Parathyroid adenoma (tissue), 2 donors: ENCODE data around the gene LEF1.

Experiments used
- H2AFZ ChIP-seq: fragments of 300-600 bp; sonication (generic); one replicate; pipeline ENCODE4 v1.7.0; 2017; ENCODE audit warnings: antibody characterized with exemption, mild to moderate bottlenecking
- H3K27ac ChIP-seq: fragments of 300-600 bp; sonication (generic); one replicate; pipeline ENCODE4 v1.7.0; 2017
- H3K27me3 ChIP-seq: fragments of 300-600 bp; sonication (generic); one replicate; pipeline ENCODE4 v1.7.0; 2017; ENCODE audit warnings: low read length; ENCODE audit not compliant: control insufficient read depth, insufficient read depth
- H3K36me3 ChIP-seq: fragments of 300-600 bp; sonication (generic); one replicate; pipeline ENCODE4 v1.7.0; 2017; ENCODE audit warnings: low read length; ENCODE audit not compliant: control insufficient read depth, insufficient read depth
- H3K4me1 ChIP-seq: fragments of 300-600 bp; sonication (generic); one replicate; pipeline ENCODE4 v1.7.0; 2017; ENCODE audit warnings: control low read depth
- H3K4me2 ChIP-seq: fragments of 300-600 bp; sonication (generic); one replicate; pipeline ENCODE4 v1.7.0; 2017; ENCODE audit warnings: low read length
- H3K4me3 ChIP-seq: fragments of 300-600 bp; sonication (generic); one replicate; pipeline ENCODE4 v1.7.0; 2017; ENCODE audit warnings: low read depth, low read length
- H3K79me2 ChIP-seq: fragments of 300-600 bp; sonication (generic); one replicate; pipeline ENCODE4 v1.7.0; 2017; ENCODE audit warnings: control low read depth
- H3K9ac ChIP-seq: fragments of 300-600 bp; sonication (generic); one replicate; pipeline ENCODE4 v1.7.0; 2017; ENCODE audit warnings: mild to moderate bottlenecking
- H3K9me3 ChIP-seq: fragments of 300-600 bp; sonication (generic); one replicate; pipeline ENCODE4 v1.7.0; 2017; ENCODE audit warnings: low read length; ENCODE audit not compliant: control insufficient read depth
- TF ChIP-seq, protein P1 (sequence below): fragments of 300-600 bp; sonication (generic); IDR thresholded peaks from one replicate; pipeline ENCODE4 v1.7.0; 2017; ENCODE audit warnings: antibody characterized with exemption, mild to moderate bottlenecking
- donor health status: primary hyperparathyroidism.

The LEF1 gene

DNA sequence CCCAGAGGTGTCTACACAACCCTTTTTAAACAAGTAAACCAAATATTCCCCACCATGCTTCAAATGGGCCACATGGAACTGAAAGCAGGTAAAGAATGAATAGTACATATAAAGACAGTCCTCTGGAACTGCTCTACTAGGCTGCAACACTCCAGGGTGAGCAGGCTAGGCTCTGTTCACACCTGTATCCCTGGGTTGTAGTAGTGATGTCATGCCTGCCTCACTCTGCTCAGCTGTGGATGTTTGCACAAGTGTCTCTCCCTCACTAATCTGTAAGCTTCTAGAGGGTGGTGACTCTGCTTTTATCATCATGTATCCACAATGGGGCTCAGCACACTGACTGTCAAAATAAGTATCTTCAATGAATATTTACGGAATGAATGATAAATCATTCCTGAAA, 20.4 kb downstream of the LEF1 start:
- H3K9ac ChIP-seq = no peak overlapping the region
- no peaks in the 10 kb centered on the region for H3K4me1 ChIP-seq
- H3K27me3 ChIP-seq = no peaks in the 10 kb centered on the region
- no peak overlapping the region for H3K27ac ChIP-seq
- H3K36me3 ChIP-seq = no peaks in the 10 kb centered on the region
- no peak overlapping the region for H3K4me2 ChIP-seq
- no peaks in the 10 kb centered on the region for H3K9me3 ChIP-seq
- no peak overlapping the region for H2AFZ ChIP-seq
- TF ChIP-seq, protein P1, sequence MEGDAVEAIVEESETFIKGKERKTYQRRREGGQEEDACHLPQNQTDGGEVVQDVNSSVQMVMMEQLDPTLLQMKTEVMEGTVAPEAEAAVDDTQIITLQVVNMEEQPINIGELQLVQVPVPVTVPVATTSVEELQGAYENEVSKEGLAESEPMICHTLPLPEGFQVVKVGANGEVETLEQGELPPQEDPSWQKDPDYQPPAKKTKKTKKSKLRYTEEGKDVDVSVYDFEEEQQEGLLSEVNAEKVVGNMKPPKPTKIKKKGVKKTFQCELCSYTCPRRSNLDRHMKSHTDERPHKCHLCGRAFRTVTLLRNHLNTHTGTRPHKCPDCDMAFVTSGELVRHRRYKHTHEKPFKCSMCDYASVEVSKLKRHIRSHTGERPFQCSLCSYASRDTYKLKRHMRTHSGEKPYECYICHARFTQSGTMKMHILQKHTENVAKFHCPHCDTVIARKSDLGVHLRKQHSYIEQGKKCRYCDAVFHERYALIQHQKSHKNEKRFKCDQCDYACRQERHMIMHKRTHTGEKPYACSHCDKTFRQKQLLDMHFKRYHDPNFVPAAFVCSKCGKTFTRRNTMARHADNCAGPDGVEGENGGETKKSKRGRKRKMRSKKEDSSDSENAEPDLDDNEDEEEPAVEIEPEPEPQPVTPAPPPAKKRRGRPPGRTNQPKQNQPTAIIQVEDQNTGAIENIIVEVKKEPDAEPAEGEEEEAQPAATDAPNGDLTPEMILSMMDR = no peak
- H3K79me2 ChIP-seq = no peaks in the 10 kb centered on the region
- no peak overlapping the region for H3K4me3 ChIP-seq

DNA sequence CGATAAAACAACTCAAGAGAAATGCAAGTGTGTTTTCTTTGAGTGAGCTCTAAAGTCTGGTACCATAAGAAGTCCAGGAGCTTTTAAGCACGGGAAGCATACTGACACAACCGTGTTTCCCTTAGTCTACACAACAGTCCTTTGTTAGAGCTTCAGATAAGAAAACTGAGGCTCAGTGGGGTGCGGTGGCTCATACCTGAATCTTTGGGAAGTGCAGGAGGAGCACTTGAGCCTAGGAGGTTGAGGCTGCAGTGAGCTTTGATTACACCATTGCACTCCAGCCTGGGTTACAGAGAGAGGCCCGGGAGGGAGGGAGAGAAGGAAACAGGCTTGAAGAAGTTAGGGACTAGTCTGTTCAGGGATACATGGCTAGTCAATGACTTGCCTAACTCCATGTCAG, 21.9 kb downstream of the LEF1 start:
- Histone ChIP-seq H3K79me2 (no peaks in the 10 kb centered on the region), H3K9me3 (no peaks in the 10 kb centered on the region), H3K27ac (no peak overlapping the region), H3K27me3 (no peaks in the 10 kb centered on the region), H2AFZ (no peak overlapping the region), H3K4me1 (no peaks in the 10 kb centered on the region), H3K9ac (no peak overlapping the region), H3K36me3 (no peaks in the 10 kb centered on the region), H3K4me3 (no peak overlapping the region), H3K4me2 (no peak overlapping the region)
- TF ChIP-seq, protein P1 = no peak

DNA sequence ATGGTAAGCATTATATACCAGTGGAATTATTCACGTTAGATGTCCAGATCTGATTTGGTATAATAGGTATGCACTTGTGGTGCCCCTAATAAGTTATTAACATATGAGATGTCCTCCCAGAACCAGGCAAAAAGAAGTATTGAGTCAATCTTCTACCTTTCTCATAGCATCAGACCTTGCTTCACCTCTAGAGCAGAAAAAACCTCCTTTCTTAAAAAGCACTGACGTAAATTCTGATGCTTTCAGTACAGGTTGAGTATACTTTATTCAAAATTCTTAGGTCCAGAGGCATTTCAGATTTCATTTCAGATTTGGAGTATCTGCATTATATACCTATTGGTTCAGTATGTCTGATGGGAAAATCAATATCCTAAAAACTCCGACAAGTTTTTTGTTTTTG, 22.4 kb downstream of the LEF1 start:
- Histone ChIP-seq H3K9ac (no peak overlapping the region), H3K27me3 (no peaks in the 10 kb centered on the region), H3K79me2 (no peaks in the 10 kb centered on the region), H3K4me2 (no peak overlapping the region), H3K36me3 (no peaks in the 10 kb centered on the region), H3K9me3 (no peaks in the 10 kb centered on the region), H3K4me1 (no peaks in the 10 kb centered on the region), H3K4me3 (no peak overlapping the region), H3K27ac (no peak overlapping the region), H2AFZ (no peak overlapping the region)
- TF ChIP-seq, protein P1 = no peak

GRCh38 chr4:108144451-108144850, 24.3 kb downstream of the LEF1 start:
- TF ChIP-seq, protein P1 = no peak
- H3K36me3 ChIP-seq = no peaks in the 10 kb centered on the region
- H3K79me2 ChIP-seq = no peaks in the 10 kb centered on the region
- no peaks in the 10 kb centered on the region for H3K4me1 ChIP-seq
- H3K4me3 ChIP-seq = no peak overlapping the region
- no peak overlapping the region for H3K27ac ChIP-seq
- H3K27me3 ChIP-seq = no peaks in the 10 kb centered on the region
- H3K9ac ChIP-seq = no peak overlapping the region
- no peak overlapping the region for H3K4me2 ChIP-seq
- H3K9me3 ChIP-seq = no peaks in the 10 kb centered on the region
- no peak overlapping the region for H2AFZ ChIP-seq

- no peaks in the 10 kb centered on the region for H3K27me3 ChIP-seq
- H3K4me3 ChIP-seq = no peak overlapping the region
- no peaks in the 10 kb centered on the region for H3K4me1 ChIP-seq
- TF ChIP-seq, protein P1 = no peak
- H3K4me2 ChIP-seq = no peak overlapping the region
- no peaks in the 10 kb centered on the region for H3K9me3 ChIP-seq
- no peak overlapping the region for H3K9ac ChIP-seq
- no peak overlapping the region for H2AFZ ChIP-seq
- no peaks in the 10 kb centered on the region for H3K36me3 ChIP-seq
- H3K79me2 ChIP-seq = no peaks in the 10 kb centered on the region
- no peak overlapping the region for H3K27ac ChIP-seq
Observed at GRCh38 chr4:108143515-108143914, 25.2 kb downstream of the LEF1 start.
